Measurements from ENCODE around the gene ADCY3.
"Not testable (repeated sequence)": the region's sequence is repeated elsewhere in the genome, so short reads cannot be mapped to it uniquely, and the experiment has no call there.

ADCY3 gene

GRCh38 chr2:24827321-24828237, 92.5 kb downstream of the ADCY3 start:
- DNase-seq, result peak; percentile 92

DNA sequence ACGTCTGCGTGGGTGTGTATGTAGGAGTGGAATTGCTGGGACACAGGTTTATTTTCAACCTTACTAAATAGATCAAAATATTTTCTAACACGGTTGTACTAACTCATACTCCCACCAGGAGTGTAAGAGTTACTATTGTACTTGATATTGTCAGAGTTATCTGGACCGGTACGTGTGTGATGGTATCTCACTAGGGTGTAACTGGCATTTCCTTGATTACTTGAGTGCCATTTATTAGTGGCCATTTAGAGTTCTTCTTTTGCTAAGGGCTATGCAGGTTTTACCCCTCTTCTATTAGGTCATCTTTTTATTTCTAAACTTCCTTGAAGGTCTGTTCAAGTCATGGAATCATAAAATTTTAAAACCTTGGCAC, 93.3 kb downstream of the ADCY3 start:
- no peak for DNase-seq

GRCh38 chr2:24825883-24826772, 93.9 kb downstream of the ADCY3 start:
- DNase-seq, result no peak

GRCh38 chr2:24824966-24825882, 94.8 kb downstream of the ADCY3 start:
- DNase-seq, result peak; percentile 60

DNA sequence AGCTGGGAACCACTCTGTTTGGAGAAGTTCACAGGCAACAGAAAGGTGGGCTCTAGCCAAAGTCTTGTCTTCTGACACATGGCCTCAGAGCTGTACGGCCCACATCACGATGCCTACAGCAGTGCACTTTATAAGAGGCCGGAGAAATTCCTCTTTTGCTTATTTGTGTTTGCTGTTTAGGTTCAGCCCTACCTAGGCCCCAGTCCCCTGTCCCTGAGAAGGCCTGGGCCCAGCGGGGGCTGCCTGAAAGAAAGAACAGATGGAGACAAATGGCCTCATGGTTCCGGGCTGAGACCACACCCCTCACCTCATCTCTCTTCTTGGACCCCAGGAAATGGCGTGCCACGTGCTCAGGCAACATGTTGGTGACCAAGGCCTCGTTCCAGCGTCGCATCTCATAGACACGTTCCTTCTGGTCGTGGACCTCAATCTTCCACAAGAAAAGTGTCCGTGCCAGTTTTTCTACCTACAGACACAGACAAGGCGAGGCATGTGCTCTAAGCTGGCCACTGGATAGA, 95.9 kb downstream of the ADCY3 start:
- DNase-seq, result no peak

- no peak for DNase-seq
Measured at GRCh38 chr2:24822049-24822706, 97.9 kb downstream of the ADCY3 start.

DNA sequence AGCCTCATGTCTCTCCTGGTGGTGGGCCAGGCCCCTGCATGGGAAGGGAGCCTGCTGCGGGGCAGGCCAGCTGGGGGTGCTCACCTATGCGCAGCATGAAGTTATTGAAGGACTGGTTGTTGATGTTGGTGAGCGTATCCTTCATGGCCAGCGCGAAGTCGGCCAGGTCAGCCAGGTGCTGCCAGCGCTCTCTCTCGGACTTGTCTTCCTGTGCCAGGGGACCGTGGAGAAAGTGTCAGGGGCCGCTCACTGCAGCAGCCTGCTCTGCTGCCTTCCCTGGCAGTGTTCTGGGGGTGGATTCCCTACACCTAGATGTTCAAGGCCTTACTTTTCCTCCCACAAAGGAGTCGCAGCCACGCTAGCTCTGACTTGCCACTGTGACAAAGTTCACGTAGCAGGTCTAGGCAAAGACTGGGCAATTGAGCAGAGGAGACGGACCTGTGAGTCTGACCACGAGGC, 98.6 kb downstream of the ADCY3 start:
- DNase-seq, result no peak

- DNase-seq, result no peak
Measured at GRCh38 chr2:24820598-24821432, 99.2 kb downstream of the ADCY3 start.

- DNase-seq, result no peak
Measured at GRCh38 chr2:24820175-24820513, 99.9 kb downstream of the ADCY3 start.

DNA sequence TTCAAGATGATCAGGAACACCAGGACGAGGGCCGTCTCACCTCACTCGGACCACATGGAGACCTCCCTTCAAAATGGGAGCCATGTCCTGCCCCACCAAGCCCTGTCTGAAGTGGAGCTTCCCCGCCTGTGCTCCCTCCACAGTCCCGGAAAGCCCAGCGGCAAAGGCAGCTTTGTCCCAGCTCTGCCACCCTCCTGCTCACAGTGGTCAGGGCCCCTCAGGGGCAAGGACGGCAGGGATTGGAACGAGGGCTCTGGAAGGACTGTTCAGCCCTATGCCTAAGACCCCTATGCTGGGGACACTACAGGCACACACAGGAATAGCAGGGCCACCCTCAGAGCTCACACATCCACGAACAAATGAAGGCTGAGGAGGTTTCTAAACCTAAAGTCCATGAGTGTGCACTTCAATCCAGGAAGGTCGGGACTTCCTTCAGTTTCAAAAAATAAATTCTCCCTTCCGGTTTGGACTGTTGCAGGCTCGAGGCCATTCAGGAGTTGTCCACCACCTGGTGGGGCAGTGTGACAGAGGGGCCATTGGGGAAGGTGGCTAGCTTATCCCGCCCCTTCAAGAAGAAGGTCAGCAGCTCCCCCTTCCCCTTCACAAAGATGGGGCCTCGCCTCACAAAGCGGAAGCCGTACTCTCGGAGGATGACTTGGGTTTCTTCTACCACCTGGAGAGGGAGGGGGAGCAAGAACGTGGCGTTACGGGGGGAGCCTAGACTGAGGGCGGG, 100.4 kb downstream of the ADCY3 start:
- no peak for DNase-seq

DNA sequence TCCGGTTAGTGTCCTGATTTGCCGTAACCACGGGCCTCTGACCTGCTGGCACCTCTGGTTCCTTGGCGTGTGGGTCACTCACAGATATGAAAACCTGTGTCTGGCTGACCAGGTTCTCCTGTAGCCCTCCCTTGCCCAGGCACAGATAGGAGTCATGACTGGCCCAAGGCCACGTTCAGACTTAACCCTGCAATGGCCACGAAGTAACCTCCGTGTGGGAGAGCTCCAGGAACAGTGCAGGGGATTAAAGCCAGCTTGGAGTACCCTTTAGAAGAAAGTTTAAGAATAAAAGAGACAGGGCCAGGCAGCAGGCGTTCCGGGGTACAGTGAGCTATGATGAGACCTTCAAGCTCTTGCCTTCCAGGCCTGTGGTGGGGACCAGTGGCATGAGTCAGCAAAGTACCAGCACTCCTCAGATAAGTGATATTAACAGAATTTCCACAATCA, 101.3 kb downstream of the ADCY3 start:
- no peak for DNase-seq

DNA sequence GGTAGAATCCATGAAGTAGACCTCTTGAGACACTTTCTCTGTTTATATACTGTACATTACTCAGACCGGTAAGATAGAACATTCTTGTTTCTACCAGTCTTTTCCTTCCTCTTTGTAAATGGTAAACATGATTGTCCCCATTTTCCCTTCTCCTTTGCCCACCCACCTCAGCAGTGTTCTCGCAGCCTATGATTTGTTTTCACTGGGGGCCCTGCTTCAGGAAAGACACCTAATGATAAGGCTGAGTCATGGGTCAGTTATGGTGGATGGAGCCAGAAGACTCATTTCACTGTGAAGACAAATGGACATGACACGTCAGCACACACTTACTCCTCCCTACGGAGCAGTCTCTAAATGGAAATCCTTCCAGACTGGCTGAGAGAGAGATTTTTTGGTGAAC, 103.2 kb downstream of the ADCY3 start:
- DNase-seq, result no peak

DNA sequence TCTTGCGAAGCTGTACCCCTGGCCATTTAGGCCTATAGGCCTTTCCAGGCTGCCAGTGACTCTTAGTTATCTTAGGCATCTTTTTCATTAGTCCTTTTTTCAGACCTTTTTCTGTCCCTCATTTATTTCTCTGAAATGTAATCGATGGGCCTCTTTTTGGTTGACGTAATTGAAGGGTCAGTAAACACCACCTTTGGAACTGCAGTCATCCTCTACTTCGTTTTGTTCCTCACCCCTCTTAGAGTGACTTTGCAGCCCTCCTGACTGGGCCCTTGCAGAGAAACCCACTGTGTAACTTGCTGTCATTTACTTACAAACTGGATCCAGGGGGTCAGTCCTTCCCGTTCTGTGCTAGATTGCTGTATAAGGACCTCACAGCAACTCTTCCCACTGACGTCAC, 103.6 kb downstream of the ADCY3 start:
- no peak for DNase-seq

- DNase-seq, result no peak
Measured at GRCh38 chr2:24815171-24815570, 104.9 kb downstream of the ADCY3 start.

DNA sequence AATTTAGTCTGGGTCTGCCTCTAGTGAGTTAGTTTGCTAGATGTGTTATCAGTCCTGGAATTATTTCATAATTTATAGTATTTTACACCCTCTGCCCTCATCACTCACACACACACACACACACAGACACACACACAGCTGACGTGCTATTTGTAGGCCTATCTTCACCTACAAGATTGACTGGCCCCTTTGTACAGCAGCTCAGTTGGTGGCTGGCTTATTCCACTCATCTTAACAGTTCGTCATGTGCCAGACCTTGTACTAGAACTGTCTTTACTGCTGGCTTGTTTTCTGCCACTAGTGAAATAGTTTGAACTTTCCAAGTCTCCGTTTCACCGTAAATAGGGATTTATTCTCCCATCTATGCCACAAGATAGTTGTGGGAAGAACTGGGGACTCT, 105.5 kb downstream of the ADCY3 start:
- no peak for DNase-seq

DNA sequence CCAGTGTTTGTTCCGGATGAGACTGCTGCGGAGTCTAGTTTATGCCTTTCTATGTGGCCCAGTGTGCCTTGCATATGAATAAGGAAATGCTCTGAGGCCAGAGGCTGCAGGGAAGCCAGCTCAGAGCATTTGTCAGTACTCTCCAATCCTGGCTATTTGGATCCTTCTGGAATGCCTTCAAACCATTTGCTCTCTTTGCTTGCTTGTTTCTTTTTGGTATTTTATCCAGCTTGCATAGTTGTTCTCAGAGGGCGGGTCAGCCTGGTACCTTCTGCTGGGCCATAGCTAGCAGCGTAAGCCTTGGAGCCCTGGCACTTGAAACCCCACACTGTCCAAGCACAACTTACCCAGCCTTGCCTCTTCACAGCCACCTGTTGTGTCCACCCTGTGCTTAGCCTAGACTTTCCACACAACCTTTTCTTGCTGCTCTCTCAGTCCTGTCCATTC, 106.3 kb downstream of the ADCY3 start:
- DNase-seq, result no peak

DNA sequence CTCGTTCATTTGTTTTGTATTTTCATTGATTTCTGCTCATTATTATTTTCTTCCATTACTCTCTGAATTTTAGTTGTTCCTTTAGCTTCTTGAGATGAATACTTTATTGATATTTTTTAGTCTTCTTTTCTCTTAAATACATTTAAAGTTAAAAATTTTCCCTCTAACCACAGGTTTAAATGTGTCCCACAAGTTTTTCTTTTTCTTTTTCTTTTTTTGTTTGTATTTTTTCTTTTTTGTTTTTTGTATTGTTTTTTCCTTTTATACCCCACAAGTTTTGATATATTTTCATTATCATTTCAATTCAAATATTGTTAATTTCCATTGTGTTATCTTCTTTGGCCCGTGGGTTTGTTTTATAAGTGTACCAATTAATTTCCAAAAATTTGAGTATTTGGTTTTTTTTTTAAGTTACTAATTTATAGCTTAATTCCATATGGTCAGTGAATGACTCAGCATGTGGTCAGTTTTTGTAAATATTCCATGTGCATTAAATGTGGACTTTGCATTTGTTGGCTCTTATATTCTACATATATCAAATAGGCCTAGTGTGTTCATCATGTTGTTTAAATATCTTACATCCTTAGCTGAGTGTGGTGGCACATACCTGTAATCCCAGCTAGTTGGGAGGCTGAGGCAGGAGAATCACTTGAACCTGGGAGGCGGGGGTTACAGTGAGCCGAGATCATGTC, 110.6 kb downstream of the ADCY3 start:
- no peak for DNase-seq

DNA sequence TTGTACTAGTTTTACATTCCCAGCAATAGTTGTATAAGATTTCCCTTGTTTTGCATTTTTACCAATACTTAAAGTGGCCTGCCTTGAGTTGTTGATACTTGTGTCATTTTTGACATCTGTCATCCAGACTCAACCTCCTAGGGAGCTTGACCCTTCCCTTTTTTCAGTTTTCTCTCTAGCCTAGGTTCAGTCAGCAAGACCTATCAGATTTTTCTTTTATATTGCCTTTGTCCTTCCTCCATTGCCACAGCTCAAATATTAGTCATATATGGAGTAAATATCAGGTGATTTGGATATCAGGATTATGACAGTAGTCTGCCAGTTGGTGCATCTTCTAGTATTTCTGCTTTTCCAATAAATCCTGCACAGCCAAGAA, 113.4 kb downstream of the ADCY3 start:
- no peak for DNase-seq

DNA sequence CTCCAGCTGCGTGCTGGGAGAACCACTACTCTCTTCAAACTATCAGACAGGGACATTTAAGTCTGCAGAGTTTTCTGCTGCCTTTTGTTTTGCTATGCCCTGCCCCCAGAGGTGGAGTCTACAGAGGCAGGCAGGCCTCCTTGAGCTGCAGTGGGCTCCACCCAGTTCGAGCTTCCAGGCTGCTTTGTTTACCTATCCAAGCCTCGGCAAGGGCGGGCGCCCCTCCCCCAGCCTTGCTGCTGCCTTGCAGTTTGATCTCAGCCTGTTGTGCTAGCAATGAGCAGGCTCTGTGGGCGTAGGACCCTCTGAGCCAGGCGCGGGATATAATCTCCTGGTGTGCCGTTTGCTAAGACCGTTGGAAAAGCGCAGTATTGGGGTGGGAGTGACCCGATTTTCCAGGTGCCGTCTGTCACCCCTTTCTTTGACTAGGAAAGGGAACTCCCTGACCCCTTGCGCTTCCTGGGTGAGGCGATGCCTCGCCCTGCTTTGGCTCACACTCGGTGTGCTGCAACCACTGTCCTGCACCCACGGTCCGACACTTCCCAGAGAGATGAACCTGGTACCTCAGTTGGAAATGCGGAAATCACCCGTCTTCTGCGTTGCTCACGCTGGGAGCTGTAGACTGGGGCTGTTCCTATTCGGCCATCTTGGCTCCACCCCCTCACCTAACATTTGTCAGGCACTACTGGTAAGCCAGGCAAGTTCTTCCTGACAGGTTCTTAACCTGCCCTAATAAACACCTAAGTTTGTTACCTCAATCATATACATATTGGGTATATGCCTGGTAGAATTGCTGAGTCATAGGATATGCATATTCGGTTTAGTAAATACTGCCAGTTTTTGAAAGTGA, 114.0 kb downstream of the ADCY3 start:
- DNase-seq, result not testable (repeated sequence)
